KMS-11 (cell line): ENCODE results near the gene KIF6.
"Not testable (repeated sequence)": the region's sequence is repeated elsewhere in the genome, so short reads cannot be mapped to it uniquely, and the experiment has no call there.

Experiments
- H2AFZ ChIP-seq: fragments of 200-600 bp; sonication (generic); 2 replicates; pipeline ENCODE4 v1.6.1; 2016; ENCODE audit warnings: antibody characterized with exemption, mixed run types, low read depth
- H3K27ac ChIP-seq: fragments of 200-600 bp; sonication (generic); 2 replicates; pipeline ENCODE4 v1.6.1; 2016; ENCODE audit warnings: mild to moderate bottlenecking, mixed run types
- H3K27me3 ChIP-seq: fragments of 200-600 bp; sonication (generic); 2 replicates; pipeline ENCODE4 v1.6.1; 2017; ENCODE audit warnings: mild to moderate bottlenecking, low read depth, mixed run types, moderate library complexity; ENCODE audit not compliant: insufficient read depth
- H3K36me3 ChIP-seq: fragments of 200-600 bp; sonication (generic); 2 replicates; pipeline ENCODE4 v1.6.1; 2017; ENCODE audit warnings: mild to moderate bottlenecking, mixed run types; ENCODE audit not compliant: insufficient read depth
- H3K4me1 ChIP-seq: fragments of 200-600 bp; sonication (generic); 2 replicates; pipeline ENCODE4 v1.6.1; 2016; ENCODE audit warnings: mild to moderate bottlenecking, low read depth, mixed run types; ENCODE audit not compliant: poor library complexity, severe bottlenecking
- H3K4me2 ChIP-seq: fragments of 200-600 bp; sonication (generic); 2 replicates; pipeline ENCODE4 v1.7.0; 2016; ENCODE audit warnings: mild to moderate bottlenecking, mixed run types
- H3K4me3 ChIP-seq: fragments of 200-600 bp; sonication (generic); IDR thresholded peaks from 2 replicates; pipeline ENCODE4 v1.6.1; 2017; ENCODE audit warnings: low read depth, low read length, mixed read lengths; ENCODE audit not compliant: insufficient read depth
- H3K79me2 ChIP-seq: fragments of 200-600 bp; sonication (generic); 2 replicates; pipeline ENCODE4 v1.6.1; 2016; ENCODE audit warnings: low read depth, mixed run types; ENCODE audit not compliant: insufficient read depth
- H3K9ac ChIP-seq: fragments of 200-600 bp; sonication (generic); 2 replicates; pipeline ENCODE4 v1.6.1; 2016; ENCODE audit warnings: mild to moderate bottlenecking, mixed run types
- H4K20me1 ChIP-seq: fragments of 200-600 bp; sonication (generic); 2 replicates; pipeline ENCODE4 v1.6.1; 2016; ENCODE audit warnings: mild to moderate bottlenecking, mixed run types; ENCODE audit not compliant: insufficient read depth
- CTCF ChIP-seq: fragments of 200-600 bp; sonication (generic); conservative IDR thresholded peaks from 2 replicates; pipeline ENCODE4 v1.6.1; 2017; ENCODE audit warnings: low read depth, mild to moderate bottlenecking, antibody characterized with exemption, low read length, moderate library complexity, mixed read lengths

The KIF6 gene

GRCh38 chr6:39516471-39516870 lies 208.7 kb downstream of the KIF6 start:
- H3K27me3 ChIP-seq: no peaks in the 10 kb centered on the region
- no peak overlapping the region for H3K4me2 ChIP-seq
- no peaks in the 10 kb centered on the region for H3K79me2 ChIP-seq
- no peaks in the 10 kb centered on the region for H3K4me1 ChIP-seq
- H3K27ac ChIP-seq: no peak overlapping the region
- no peak overlapping the region for H2AFZ ChIP-seq
- H3K4me3 ChIP-seq: no peak overlapping the region
- H3K9ac ChIP-seq: no peak overlapping the region
- H4K20me1 ChIP-seq: no peaks in the 10 kb centered on the region
- no peaks in the 10 kb centered on the region for H3K36me3 ChIP-seq
- TF ChIP-seq CTCF: no peak

GRCh38 chr6:39515471-39515870 lies 209.7 kb downstream of the KIF6 start:
- no peak overlapping the region for H2AFZ ChIP-seq
- no peak overlapping the region for H3K4me3 ChIP-seq
- H3K79me2 ChIP-seq: no peaks in the 10 kb centered on the region
- H3K4me1 ChIP-seq: no peaks in the 10 kb centered on the region
- H3K36me3 ChIP-seq: no peaks in the 10 kb centered on the region
- no peak for TF ChIP-seq CTCF
- H4K20me1 ChIP-seq: no peaks in the 10 kb centered on the region
- H3K4me2 ChIP-seq: no peak overlapping the region
- H3K9ac ChIP-seq: no peak overlapping the region
- no peaks in the 10 kb centered on the region for H3K27me3 ChIP-seq
- H3K27ac ChIP-seq: no peak overlapping the region

- Histone ChIP-seq H4K20me1 (no peaks in the 10 kb centered on the region), H3K4me3 (no peak overlapping the region), H2AFZ (no peak overlapping the region), H3K27ac (no peak overlapping the region), H3K9ac (no peak overlapping the region), H3K27me3 (no peaks in the 10 kb centered on the region), H3K36me3 (no peaks in the 10 kb centered on the region), H3K4me1 (no peaks in the 10 kb centered on the region), H3K4me2 (no peak overlapping the region), H3K79me2 (no peaks in the 10 kb centered on the region)
- no peak for TF ChIP-seq CTCF
Observed at GRCh38 chr6:39515006-39515405, 210.2 kb downstream of the KIF6 start.

- H4K20me1 ChIP-seq, H2AFZ ChIP-seq, H3K36me3 ChIP-seq, H3K9ac ChIP-seq, H3K4me3 ChIP-seq, H3K4me1 ChIP-seq, H3K27ac ChIP-seq, H3K4me2 ChIP-seq, H3K79me2 ChIP-seq, H3K27me3 ChIP-seq: not testable (repeated sequence)
Observed at GRCh38 chr6:39509831-39510230, 215.4 kb downstream of the KIF6 start.

GRCh38 chr6:39508515-39508914 lies 216.7 kb downstream of the KIF6 start:
- Histone ChIP-seq H3K27ac (no peak overlapping the region), H3K9ac (no peak overlapping the region), H3K4me1 (no peaks in the 10 kb centered on the region), H3K79me2 (no peaks in the 10 kb centered on the region), H3K36me3 (no peaks in the 10 kb centered on the region), H3K4me2 (no peak overlapping the region), H3K27me3 (no peaks in the 10 kb centered on the region), H4K20me1 (no peaks in the 10 kb centered on the region), H3K4me3 (no peak overlapping the region), H2AFZ (no peak overlapping the region)
- no peak for TF ChIP-seq CTCF
